ENCODE results near the gene N4BP2.
A peak's percentile ranks its signal among the peaks of the same experiment; 100 is the strongest.

The N4BP2 gene

GRCh38 chr4:40190465-40190864 lies 133.8 kb downstream of the N4BP2 start:
- DNase-seq = peak; percentile 12
- Histone ChIP-seq H3K4me3 (ENCODE audit: insufficient read depth in 1 of 2, low read depth in 1 of 2, low read length in 2 of 2) (no peak overlapping the region), H3K14ac (ENCODE audit: low read length in 2 of 2) (no peak overlapping the region), H3K23ac (ENCODE audit: low read length in 2 of 2) (no peak overlapping the region), H3K27me3 (ENCODE audit: control insufficient read depth in 1 of 2, insufficient read depth in 1 of 2, low read length in 2 of 2) (no peaks in the 10 kb centered on the region), H3K4ac (ENCODE audit: low read depth in 1 of 2, low read length in 2 of 2) (no peak overlapping the region), H3K36me3 (ENCODE audit: control insufficient read depth in 1 of 2, insufficient read depth in 2 of 2, low read depth in 1 of 2, low read length in 2 of 2) (no peaks in the 10 kb centered on the region), H3K79me1 (replicated peaks; ENCODE audit: low read length, poor library complexity, severe bottlenecking) (no peaks in the 10 kb centered on the region), H2BK12ac (ENCODE audit: low read length in 2 of 2) (no peak overlapping the region), H2AFZ (ENCODE audit: low read depth, low read length) (no peak overlapping the region), H2BK15ac (ENCODE audit: low read depth, poor library complexity, severe bottlenecking) (no peak overlapping the region), H3K4me2 (ENCODE audit: low read length, poor library complexity, severe bottlenecking) (no peak overlapping the region), H3K18ac (ENCODE audit: low read depth in 1 of 2, low read length in 2 of 2) (no peak overlapping the region), H3K9ac (ENCODE audit: low read length) (no peak overlapping the region), H3K4me1 (ENCODE audit: control insufficient read depth, insufficient read depth, low read depth, low read length) (peaks cover 9% of the 10 kb centered on the region), H4K8ac (ENCODE audit: low read length) (no peak overlapping the region), H3K27ac (ENCODE audit: low read length, poor library complexity, severe bottlenecking) (no peak overlapping the region), H3K9me3 (ENCODE audit: control insufficient read depth, low read length) (no peaks in the 10 kb centered on the region), H2AK5ac (ENCODE audit: low read length, severe bottlenecking) (no peak overlapping the region), H4K91ac (ENCODE audit: low read length) (no peak overlapping the region), H2BK120ac (ENCODE audit: low read depth, low read length) (no peak overlapping the region), H2BK5ac (ENCODE audit: low read depth, low read length, poor library complexity, severe bottlenecking) (no peak overlapping the region)
- 97% methylated on average over 4 of the region's 5 CpGs for WGBS

- Histone ChIP-seq H3K9ac (ENCODE audit: low read length) (peak overlapping the region; percentile 3), H3K4me2 (ENCODE audit: low read length, poor library complexity, severe bottlenecking) (no peak overlapping the region)
- 43% methylated on average over 13 of the region's 14 CpGs for WGBS
Observed at GRCh38 chr4:40190880-40191815, 134.5 kb downstream of the N4BP2 start.

GRCh38 chr4:40192114-40193015 lies 135.7 kb downstream of the N4BP2 start:
- no peak overlapping the region for H2BK15ac ChIP-seq (ENCODE audit: low read depth, poor library complexity, severe bottlenecking)
- H3K79me1 ChIP-seq (replicated peaks; ENCODE audit: low read length, poor library complexity, severe bottlenecking) = no peaks in the 10 kb centered on the region
- H3K27me3 ChIP-seq (ENCODE audit: control insufficient read depth in 1 of 2, insufficient read depth in 1 of 2, low read length in 2 of 2) = no peaks in the 10 kb centered on the region
- H3K27ac ChIP-seq (ENCODE audit: low read length, poor library complexity, severe bottlenecking) = no peak overlapping the region
- H2BK5ac ChIP-seq (ENCODE audit: low read depth, low read length, poor library complexity, severe bottlenecking) = no peak overlapping the region
- no peak overlapping the region for H3K14ac ChIP-seq (ENCODE audit: low read length in 2 of 2)
- 83% methylated on average over 4 of the region's 8 CpGs for WGBS
- H2BK12ac ChIP-seq (ENCODE audit: low read length in 2 of 2) = no peak overlapping the region
- H3K4me1 ChIP-seq (ENCODE audit: control insufficient read depth, insufficient read depth, low read depth, low read length) = peaks cover 6% of the 10 kb centered on the region
- no peak overlapping the region for H2BK120ac ChIP-seq (ENCODE audit: low read depth, low read length)
- no peak overlapping the region for H3K4ac ChIP-seq (ENCODE audit: low read depth in 1 of 2, low read length in 2 of 2)
- H3K4me3 ChIP-seq (ENCODE audit: insufficient read depth in 1 of 2, low read depth in 1 of 2, low read length in 2 of 2) = no peak overlapping the region
- no peak overlapping the region for H4K91ac ChIP-seq (ENCODE audit: low read length)
- no peak overlapping the region for H3K9ac ChIP-seq (ENCODE audit: low read length)
- no peak overlapping the region for H2AFZ ChIP-seq (ENCODE audit: low read depth, low read length)
- no peak overlapping the region for H2AK5ac ChIP-seq (ENCODE audit: low read length, severe bottlenecking)
- no peaks in the 10 kb centered on the region for H3K36me3 ChIP-seq (ENCODE audit: control insufficient read depth in 1 of 2, insufficient read depth in 2 of 2, low read depth in 1 of 2, low read length in 2 of 2)
- H3K9me3 ChIP-seq (ENCODE audit: control insufficient read depth, low read length) = no peaks in the 10 kb centered on the region
- no peak overlapping the region for H3K23ac ChIP-seq (ENCODE audit: low read length in 2 of 2)
- no peak overlapping the region for H4K8ac ChIP-seq (ENCODE audit: low read length)
- H3K4me2 ChIP-seq (ENCODE audit: low read length, poor library complexity, severe bottlenecking) = no peak overlapping the region
- DNase-seq = no peak
- H3K18ac ChIP-seq (ENCODE audit: low read depth in 1 of 2, low read length in 2 of 2) = no peak overlapping the region

More at GRCh38 chr4:40190880-40191815, 134.5 kb downstream of the N4BP2 start:
- DNase-seq = peak; percentile 53
- Histone ChIP-seq H3K27me3 (ENCODE audit: control insufficient read depth in 1 of 2, insufficient read depth in 1 of 2, low read length in 2 of 2) (no peaks in the 10 kb centered on the region), H4K91ac (ENCODE audit: low read length) (no peak overlapping the region), H2AK5ac (ENCODE audit: low read length, severe bottlenecking) (no peak overlapping the region), H3K18ac (ENCODE audit: low read depth in 1 of 2, low read length in 2 of 2) (peak overlapping the region in 1 of 2 experiments; percentile 65), H3K4me3 (ENCODE audit: insufficient read depth in 1 of 2, low read depth in 1 of 2, low read length in 2 of 2) (no peak overlapping the region), H2AFZ (ENCODE audit: low read depth, low read length) (peak overlapping the region; percentile 32), H3K14ac (ENCODE audit: low read length in 2 of 2) (no peak overlapping the region), H2BK12ac (ENCODE audit: low read length in 2 of 2) (peak overlapping the region in 1 of 2 experiments; percentile 31), H4K8ac (ENCODE audit: low read length) (no peak overlapping the region), H3K27ac (ENCODE audit: low read length, poor library complexity, severe bottlenecking) (no peak overlapping the region), H2BK120ac (ENCODE audit: low read depth, low read length) (peak overlapping the region; percentile 30), H3K9me3 (ENCODE audit: control insufficient read depth, low read length) (no peaks in the 10 kb centered on the region), H3K23ac (ENCODE audit: low read length in 2 of 2) (no peak overlapping the region), H3K79me1 (replicated peaks; ENCODE audit: low read length, poor library complexity, severe bottlenecking) (no peaks in the 10 kb centered on the region), H3K36me3 (ENCODE audit: control insufficient read depth in 1 of 2, insufficient read depth in 2 of 2, low read depth in 1 of 2, low read length in 2 of 2) (no peaks in the 10 kb centered on the region), H3K4me1 (ENCODE audit: control insufficient read depth, insufficient read depth, low read depth, low read length) (peaks cover 9% of the 10 kb centered on the region), H2BK15ac (ENCODE audit: low read depth, poor library complexity, severe bottlenecking) (no peak overlapping the region), H3K4ac (ENCODE audit: low read depth in 1 of 2, low read length in 2 of 2) (peak overlapping the region in 1 of 2 experiments; percentile 29), H2BK5ac (ENCODE audit: low read depth, low read length, poor library complexity, severe bottlenecking) (no peak overlapping the region)

Measured in mesenchymal stem cell (in vitro differentiated cells and primary cell).